Loucy (cell line): ENCODE results near the gene GRM2.

ENCODE experiments used
- CTCF ChIP-seq: fragments of 200-600 bp; sonication (generic); conservative IDR thresholded peaks from 2 replicates; pipeline ENCODE4 v1.5.1; 2014; ENCODE audit warnings: mild to moderate bottlenecking, antibody characterized with exemption, low read length
- EZH2phosphoT487 ChIP-seq: fragments of 200-600 bp; IDR thresholded peaks from 2 replicates; pipeline ENCODE4 v1.6.1; 2018; ENCODE audit warnings: antibody characterized with exemption, mild to moderate bottlenecking, moderate library complexity, borderline replicate concordance

- no peak for TF ChIP-seq CTCF
- no peak for TF ChIP-seq EZH2phosphoT487
Measured at GRCh38 chr3:51670823-51671733, 35.8 kb upstream of the GRM2 start, which contains the start of gene TEX264.
